Fibroblast of pulmonary artery (primary cell): ENCODE results near the gene NF2.

Experiments
- DNase-seq: peaks from one replicate; pipeline ENCODE4 v3.0.0-alpha.2; 2010; ENCODE audit warnings: low read depth
- H3K4me3 ChIP-seq: replicated peaks from 2 replicates; pipeline ENCODE4 v1.5.1; 2011; ENCODE audit warnings: low read depth, mild to moderate bottlenecking, control low read depth, low read length, moderate library complexity
- CTCF ChIP-seq: IDR thresholded peaks from 2 replicates; pipeline ENCODE4 v1.5.1; 2011; ENCODE audit warnings: mild to moderate bottlenecking, control low read depth, low read length, inconsistent platforms; ENCODE audit errors: missing control alignments

The NF2 gene

GRCh38 chr22:29689206-29689879 is 85.9 kb downstream of the NF2 start:
- no peak overlapping the region for H3K4me3 ChIP-seq
- TF ChIP-seq CTCF, result no peak
- DNase-seq, result no peak

GRCh38 chr22:29689880-29690213 is 86.4 kb downstream of the NF2 start:
- no peak overlapping the region for H3K4me3 ChIP-seq
- TF ChIP-seq CTCF, result peak; percentile 92
- peak; percentile 63 for DNase-seq

- no peak for DNase-seq
- TF ChIP-seq CTCF, result no peak
- no peak overlapping the region for H3K4me3 ChIP-seq
Observed at GRCh38 chr22:29690476-29690875, 87.0 kb downstream of the NF2 start.

GRCh38 chr22:29691636-29692326 is 88.3 kb downstream of the NF2 start:
- H3K4me3 ChIP-seq, result no peak overlapping the region
- no peak for TF ChIP-seq CTCF
- DNase-seq, result no peak

GRCh38 chr22:29692327-29692640 is 88.9 kb downstream of the NF2 start:
- H3K4me3 ChIP-seq, result no peak overlapping the region
- no peak for TF ChIP-seq CTCF
- no peak for DNase-seq

GRCh38 chr22:29693161-29693560 is 89.7 kb downstream of the NF2 start:
- DNase-seq, result no peak
- H3K4me3 ChIP-seq, result no peak overlapping the region
- no peak for TF ChIP-seq CTCF

GRCh38 chr22:29693671-29694070 is 90.2 kb downstream of the NF2 start:
- DNase-seq, result no peak
- no peak for TF ChIP-seq CTCF
- no peak overlapping the region for H3K4me3 ChIP-seq
